OCI-LY1 (cell line): ENCODE measurements around the gene TBRG4.

Experiments
- CTCF ChIP-seq: fragments of 200-600 bp; sonication (generic), shearing (Covaris generic); IDR thresholded peaks from 2 replicates; pipeline ENCODE4 v1.5.1; 2017; ENCODE audit warnings: mild to moderate bottlenecking, antibody characterized with exemption, low read length, moderate library complexity, mixed read lengths
- EZH2 ChIP-seq: fragments of 200-600 bp; sonication (generic), shearing (Covaris generic); IDR thresholded peaks from 2 replicates; pipeline ENCODE4 v1.8.0; 2017; ENCODE audit warnings: borderline replicate concordance, mixed run types, mild to moderate bottlenecking, antibody characterized with exemption, low read length, moderate library complexity, mixed read lengths

- TF ChIP-seq CTCF (no peak), EZH2 (no peak)
Observed at GRCh38 chr7:45076946-45077345, 34.6 kb downstream of the TBRG4 start.
